NCI-H774 (cell line): ENCODE data around the gene RNF166.

Source experiments
- DNase-seq: peaks from one replicate; lab custom pipeline; 2025; lab: John Stamatoyannopoulos, UW

Gene RNF166

GRCh38 chr16:88723911-88724310 is 17.7 kb upstream of the RNF166 start:
- no peak for DNase-seq

- DNase-seq: no peak
These were observed 17.3 kb upstream of the RNF166 start for GRCh38 chr16:88723507-88723887.

- no peak for DNase-seq
These were observed 16.7 kb upstream of the RNF166 start for GRCh38 chr16:88722784-88723506.

DNA sequence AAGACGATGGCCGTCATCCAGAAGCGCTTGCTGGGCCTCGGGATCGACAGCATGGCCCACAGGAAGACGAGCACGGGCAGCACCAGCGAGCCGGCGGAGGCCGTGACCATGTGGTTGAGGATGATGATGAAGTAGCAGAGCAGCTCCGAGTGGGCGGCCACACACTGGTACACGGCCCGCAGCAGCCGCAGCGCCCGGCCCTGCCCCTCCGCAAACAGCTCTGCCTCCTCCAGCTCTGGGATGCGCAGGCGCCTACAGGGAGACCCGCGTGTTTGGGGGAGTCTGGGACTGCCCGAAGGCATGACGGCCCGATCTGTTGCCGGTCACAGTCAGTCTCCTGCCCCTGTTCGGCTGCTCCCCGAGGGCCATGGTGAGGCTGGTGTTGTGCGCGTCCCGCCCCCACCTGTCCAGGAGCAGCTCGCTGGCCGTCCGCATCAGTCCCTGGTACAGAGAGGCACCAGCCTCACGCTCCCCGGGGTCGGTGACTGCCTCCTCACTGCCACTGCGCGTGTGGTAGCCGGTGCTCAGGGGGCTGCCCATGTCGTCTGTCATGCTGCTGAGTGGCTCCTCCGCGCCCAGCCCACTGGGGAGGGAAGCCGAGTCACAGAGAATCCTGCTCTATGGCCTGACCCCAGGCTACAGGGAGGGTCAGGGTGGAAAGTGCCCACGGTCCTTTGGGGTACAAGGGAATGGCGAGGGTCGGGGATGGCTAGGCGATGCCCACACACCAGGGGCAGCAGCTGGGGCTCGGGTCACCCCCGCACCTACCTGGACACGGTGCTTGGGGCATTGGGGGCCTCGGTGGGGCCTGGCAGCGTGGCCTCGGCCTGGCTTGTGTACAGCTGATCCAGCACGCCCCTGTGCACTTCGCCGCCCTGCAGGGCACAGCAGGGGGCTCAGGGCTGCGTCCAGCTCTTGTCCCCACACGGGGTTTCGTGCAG is 15.9 kb upstream of the RNF166 start:
- no peak for DNase-seq

- DNase-seq: no peak
These were observed 15.0 kb upstream of the RNF166 start for GRCh38 chr16:88721236-88721635.

DNA sequence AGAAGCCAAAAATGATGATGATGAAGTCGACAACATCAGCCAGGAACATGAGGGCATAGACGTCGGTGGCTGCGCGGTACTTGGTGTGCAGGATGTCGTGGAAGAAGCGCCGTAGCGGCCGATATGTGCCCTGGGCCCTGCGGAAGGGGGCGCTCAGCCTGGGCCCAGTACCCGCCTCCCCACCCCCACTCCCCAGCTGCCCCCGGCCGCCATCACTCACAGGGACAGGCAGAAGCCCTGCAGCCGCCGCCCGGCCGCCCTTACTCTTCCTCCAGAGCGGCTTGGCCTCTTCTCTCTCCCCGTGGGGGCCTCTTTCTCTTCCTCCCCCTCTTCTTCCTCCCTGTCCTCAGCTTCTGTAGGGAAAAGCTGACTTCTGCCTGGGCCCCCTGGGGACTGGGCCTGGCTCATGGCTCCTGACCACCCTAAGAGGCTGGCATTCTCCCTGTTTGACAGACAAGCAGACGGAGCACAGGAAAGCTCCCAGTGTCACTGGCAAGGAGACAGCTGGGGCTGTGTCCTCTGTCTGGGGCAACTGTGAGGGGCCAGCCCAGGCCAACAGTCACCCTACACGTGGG is 14.3 kb upstream of the RNF166 start:
- no peak for DNase-seq

DNA sequence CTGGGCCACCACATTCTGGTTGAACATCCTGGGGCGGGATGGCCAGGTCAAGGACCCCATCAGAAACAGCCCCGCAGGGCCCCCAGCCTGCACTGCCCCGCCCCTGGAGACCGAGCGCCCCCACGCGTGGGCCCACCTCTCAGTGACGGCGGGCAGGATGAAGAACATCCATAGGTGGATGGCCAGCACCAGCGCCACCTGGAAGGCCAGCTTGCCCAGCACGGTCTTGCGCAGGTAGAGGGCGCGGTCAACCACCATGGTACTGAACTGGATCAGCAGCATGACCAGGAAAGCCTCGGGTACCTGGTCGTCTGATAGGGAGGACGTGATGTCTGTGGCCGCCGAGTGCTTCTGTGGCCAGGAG is 13.7 kb upstream of the RNF166 start:
- no peak for DNase-seq

GRCh38 chr16:88719267-88719932 is 13.2 kb upstream of the RNF166 start:
- no peak for DNase-seq

DNA sequence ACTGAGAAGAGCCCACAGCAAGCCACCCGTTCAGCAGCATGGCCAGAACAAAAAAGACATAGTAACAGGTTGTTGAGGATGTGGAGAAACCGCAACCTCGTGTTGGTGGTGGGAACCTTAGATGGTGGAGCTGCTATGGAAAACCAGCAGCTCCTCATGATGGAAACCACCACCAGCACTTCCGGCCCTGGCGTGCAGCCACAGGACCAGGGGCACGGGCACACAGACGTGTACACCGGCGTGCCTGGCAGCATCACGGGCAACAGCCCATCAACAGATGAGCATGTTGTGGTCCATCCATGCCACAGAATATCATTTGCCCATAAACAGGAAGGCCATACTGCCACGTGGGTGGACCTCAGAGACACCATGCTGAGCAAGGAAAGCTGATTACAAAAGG is 12.0 kb upstream of the RNF166 start:
- no peak for DNase-seq

DNA sequence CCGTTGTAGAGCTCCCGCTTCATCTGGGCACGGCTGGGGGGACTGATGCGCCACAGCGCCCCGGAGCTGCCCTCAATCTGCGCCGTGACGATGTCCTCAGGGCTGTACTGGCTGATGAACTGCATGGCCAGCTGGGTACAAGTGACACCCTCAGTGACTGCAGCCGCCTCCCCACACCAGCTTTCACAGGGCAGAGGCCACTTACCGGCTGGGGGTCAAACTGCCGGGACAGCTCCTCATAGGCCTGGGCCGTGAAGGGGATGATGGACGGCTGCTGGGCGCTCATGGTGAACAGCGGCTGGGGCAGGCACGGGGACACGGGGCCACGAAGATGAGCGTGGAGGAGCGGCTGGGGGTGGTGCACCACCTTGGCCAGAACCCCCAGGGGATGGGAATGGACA is 10.4 kb upstream of the RNF166 start:
- no peak for DNase-seq

DNA sequence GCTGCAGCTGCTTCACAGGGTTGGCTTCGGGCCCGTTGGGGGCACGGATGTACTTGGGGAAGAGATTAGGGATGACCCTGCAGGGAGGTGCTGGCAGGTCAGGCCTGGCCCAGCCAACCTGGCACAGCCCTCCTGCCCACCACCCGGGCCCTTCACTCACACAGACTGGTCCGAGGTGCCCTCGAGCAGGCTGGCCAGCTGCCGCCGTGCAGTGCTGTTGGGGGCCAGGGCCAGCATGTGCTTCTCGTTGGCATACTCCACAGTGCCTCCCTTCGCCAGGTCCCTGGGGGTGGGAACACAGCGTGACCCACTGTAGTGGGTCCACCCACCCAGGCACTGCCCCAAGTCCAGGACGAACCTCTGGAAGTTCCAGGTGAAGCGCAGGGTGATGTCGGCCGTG is 10.0 kb upstream of the RNF166 start:
- no peak for DNase-seq

DNA sequence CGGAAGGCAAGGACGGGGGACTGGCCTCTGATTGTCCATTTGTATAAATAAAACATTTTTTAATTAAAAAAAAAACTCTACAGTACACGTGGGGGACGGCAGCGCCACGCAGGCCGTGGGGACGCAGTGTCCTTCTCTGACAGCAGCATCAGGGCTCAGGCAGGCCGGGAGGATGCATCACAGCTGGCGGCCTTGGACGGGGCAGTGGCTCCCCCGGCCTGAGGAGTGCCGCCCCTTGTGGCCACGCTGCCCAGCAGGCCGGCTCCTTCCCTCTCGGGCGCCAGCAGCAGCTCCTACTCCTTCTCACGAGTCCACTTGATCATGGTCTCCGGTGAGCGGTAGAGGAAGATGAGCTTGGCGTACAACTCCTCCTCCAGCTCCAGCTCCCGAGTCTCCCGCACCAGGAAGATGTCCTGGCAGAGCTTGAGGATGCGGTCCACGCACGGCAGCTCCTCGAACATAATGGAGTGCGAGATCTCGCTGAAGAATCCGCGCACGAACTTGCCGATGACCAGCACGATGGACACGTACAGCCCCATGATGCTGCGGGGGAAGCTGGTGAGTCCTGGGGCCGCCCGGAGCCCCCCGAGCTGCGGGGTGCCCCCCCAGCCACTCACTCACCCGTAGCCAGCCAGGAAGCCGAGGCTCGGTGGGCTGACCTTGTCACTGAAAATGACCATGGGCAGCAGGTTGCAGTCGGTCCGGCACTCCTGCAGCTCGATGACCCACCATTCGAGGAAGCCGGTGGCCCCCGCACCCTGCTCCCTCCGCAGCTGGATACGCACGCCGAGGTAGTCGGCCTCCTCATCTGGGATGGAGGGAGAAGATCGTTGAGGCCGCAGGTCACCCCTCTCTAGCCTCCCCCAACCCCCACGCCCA is 9.3 kb upstream of the RNF166 start:
- DNase-seq: no peak

- DNase-seq: no peak
These were observed 8.5 kb upstream of the RNF166 start for GRCh38 chr16:88714420-88715302.

- no peak for DNase-seq
These were observed 7.6 kb upstream of the RNF166 start for GRCh38 chr16:88713568-88714419.

- DNase-seq: no peak
These were observed 6.8 kb upstream of the RNF166 start for GRCh38 chr16:88713054-88713453.

GRCh38 chr16:88712362-88712979 is 6.3 kb upstream of the RNF166 start:
- no peak for DNase-seq

DNA sequence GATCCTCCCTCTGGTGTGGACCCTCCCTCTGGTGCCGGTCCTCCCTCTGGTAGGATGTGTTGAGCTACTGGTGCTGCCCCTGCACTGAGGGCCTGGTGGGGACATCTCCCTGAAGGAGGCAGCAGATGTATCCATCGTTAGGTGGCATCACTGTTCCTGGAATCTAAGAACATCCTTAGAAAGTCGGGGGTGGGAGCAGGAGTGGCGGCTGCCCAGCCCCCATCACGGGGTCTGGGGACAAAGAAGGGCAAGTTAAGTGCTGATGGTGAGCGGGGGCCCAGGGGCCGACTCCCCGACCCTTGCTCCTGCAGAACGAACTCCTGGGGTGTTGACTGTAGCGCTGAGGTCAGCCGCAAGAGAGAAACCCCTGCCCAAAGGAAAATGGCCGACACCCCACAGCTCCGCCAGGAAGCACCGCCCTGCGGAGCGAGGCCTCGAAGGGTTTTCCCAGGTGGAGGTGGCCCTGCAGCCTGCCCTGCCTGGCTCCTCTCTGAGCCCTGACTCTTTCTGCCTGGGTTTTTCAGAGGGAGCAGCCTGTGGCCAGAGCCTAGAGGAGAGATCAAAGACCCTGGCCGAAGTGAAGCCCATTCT is 5.6 kb upstream of the RNF166 start:
- no peak for DNase-seq

DNA sequence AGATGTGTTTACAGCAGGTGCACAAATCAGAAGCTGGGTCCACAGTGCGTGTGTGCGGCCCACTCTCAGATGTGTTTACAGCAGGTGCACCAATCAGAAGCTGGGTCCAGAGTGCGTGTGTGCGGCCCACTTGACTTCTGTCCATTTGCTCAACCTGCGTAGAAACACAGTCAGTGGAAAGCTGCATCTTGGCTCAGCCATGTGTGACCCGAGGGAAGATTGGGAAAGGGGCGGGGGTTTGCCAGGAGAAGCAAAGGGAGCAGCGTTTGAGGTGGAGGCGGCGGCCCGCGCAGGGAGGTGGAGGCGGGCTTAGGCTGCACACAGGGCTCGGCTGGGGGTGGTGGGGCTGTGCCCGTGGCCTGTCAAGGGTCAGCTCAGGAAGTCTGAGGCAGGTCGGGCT is 4.3 kb upstream of the RNF166 start:
- DNase-seq: no peak
